GM12878 (cell line): ENCODE data around the gene CINP. TPM values are rescaled to one million over a fixed set of nuclear protein-coding genes. Genes with fewer than 3 reads are reported as not detected.

Experiments
- ATF3 ChIP-seq: IDR thresholded peaks from 2 replicates; pipeline ENCODE4 v1.6.1; 2011; ENCODE audit warnings: low read depth, mild to moderate bottlenecking, low read length, moderate library complexity, borderline replicate concordance; ENCODE audit errors: extremely low read depth
- CHD4 ChIP-seq: fragments of 200-600 bp; sonication (generic); IDR thresholded peaks from 2 replicates; pipeline ENCODE4 v1.6.1; 2016; ENCODE audit warnings: mild to moderate bottlenecking
- CTCF ChIP-seq, 3 experiments: IDR thresholded peaks in 2 of 3; conservative IDR thresholded peaks in 1 of 3; 2 replicates each; pipeline ENCODE4 v1.5.1; 2011; ENCODE audit warnings: low read depth in 3 of 3, low read length in 3 of 3, mild to moderate bottlenecking in 3 of 3, control low read depth in 2 of 3, moderate library complexity in 2 of 3, inconsistent platforms in 1 of 3, mixed read lengths in 1 of 3; ENCODE audit not compliant: control insufficient read depth in 2 of 3, insufficient read depth in 1 of 3; ENCODE audit errors: extremely low read depth in 1 of 3
- DPF2 ChIP-seq: fragments of 450-650 bp; IDR thresholded peaks from 2 replicates; pipeline ENCODE4 v1.6.1; 2017; ENCODE audit warnings: mild to moderate bottlenecking
- E2F4 ChIP-seq: IDR thresholded peaks from 2 replicates; pipeline ENCODE4 v1.6.1; 2012; ENCODE audit warnings: low read depth, low read length, improper control_type of control experiment
- FOXM1 ChIP-seq: IDR thresholded peaks from 2 replicates; pipeline ENCODE4 v1.6.1; 2012; ENCODE audit warnings: low read depth, mild to moderate bottlenecking, inconsistent platforms, low read length, moderate library complexity
- GATAD2B ChIP-seq: fragments of 450-650 bp; conservative IDR thresholded peaks from 2 replicates; pipeline ENCODE4 v1.6.1; 2017; ENCODE audit warnings: low read depth, mild to moderate bottlenecking, moderate library complexity
- IRF5 ChIP-seq: fragments of 450-650 bp; IDR thresholded peaks from 2 replicates; pipeline ENCODE4 v1.6.1; 2017; ENCODE audit warnings: borderline replicate concordance
- KDM1A ChIP-seq: fragments of 200-600 bp; sonication (generic); IDR thresholded peaks from 2 replicates; pipeline ENCODE4 v1.6.1; 2016; ENCODE audit warnings: borderline replicate concordance
- NFXL1 ChIP-seq: fragments of 450-650 bp; IDR thresholded peaks from 2 replicates; pipeline ENCODE4 v1.6.1; 2017; ENCODE audit warnings: antibody characterized with exemption, mild to moderate bottlenecking, borderline replicate concordance
- PML ChIP-seq: IDR thresholded peaks from 2 replicates; pipeline ENCODE4 v1.6.1; 2012; ENCODE audit warnings: low read length, inconsistent platforms
- RELA ChIP-seq: fragments of 450-650 bp; IDR thresholded peaks from 2 replicates; pipeline ENCODE4 v1.8.0; 2014; ENCODE audit warnings: borderline replicate concordance; ENCODE audit not compliant: partially characterized antibody
- SKIL ChIP-seq: fragments of 450-650 bp; IDR thresholded peaks from 2 replicates; pipeline ENCODE4 v1.6.1; 2017; ENCODE audit warnings: mild to moderate bottlenecking, low read depth, inconsistent platforms; ENCODE audit not compliant: poor library complexity, severe bottlenecking
- SREBF2 ChIP-seq: IDR thresholded peaks from 2 replicates; pipeline ENCODE4 v1.6.1; 2012; ENCODE audit warnings: mild to moderate bottlenecking, low read length
- SUPT20H ChIP-seq: IDR thresholded peaks from 2 replicates; pipeline ENCODE4 v1.6.1; 2011; ENCODE audit warnings: low read depth, mild to moderate bottlenecking, low read length, moderate library complexity, borderline replicate concordance; ENCODE audit not compliant: control insufficient read depth
- polyA plus RNA-seq, 11 experiments: library from polyadenylated mRNA; depleted of rRNA in 4 of 11; unstranded in 6 of 11; stranded (reverse) in 5 of 11; fragments of >200 nt; fragmentation: Nextera tagmentation in 4 of 11; fragmentation: Illumina TruSeq in 1 of 11; extraction: Ambion mirVana in 4 of 11; extraction: Trizol in 1 of 11; gene quantifications; 1 replicate in 1 of 11; 2 replicates in 10 of 11; pipeline versions ENCODE4 v1.2.1 to v1.2.3, GENCODE V29; 2011 to 2016; ENCODE audit warnings: inconsistent platforms in 2 of 11, missing spikeins in 2 of 11, low read depth in 1 of 11
- total RNA-seq, 4 experiments: library from RNA; depleted of rRNA in 3 of 4; stranded (reverse); fragments of >200 nt in 3 of 4; fragmentation: Illumina TruSeq in 1 of 4; extraction: Trizol in 1 of 4; gene quantifications; 2 replicates each; pipeline versions ENCODE4 v1.2.1 to v1.2.3, GENCODE V29; 2013 to 2021

CINP gene
- total and polyA plus RNA-seq, 10 of the 15 experiments (the other 5 are each of a cell fraction or from before 2014, with no cell fraction given) = 45.4 to 73.3 (median 52.9) TPM

GRCh38 chr14:102316743-102317563 lies 45.7 kb downstream of the CINP start (continued):
- TF ChIP-seq IRF5 (no peak), SREBF2 (peak; percentile 98), NFXL1 (0 out of 2 replicates have a peak, but pooled peaks have one; percentile 44), SUPT20H (no peak), SKIL (peak; percentile 57), E2F4 (no peak), ATF3 (no peak), CTCF (IDR thresholded peaks at IDR 0.05 in 2 of 3, conservative IDR thresholded peaks at IDR 0.05 in 1 of 3; ENCODE audit: control insufficient read depth in 2 of 3, extremely low read depth in 1 of 3, insufficient read depth in 1 of 3, low read depth in 3 of 3, low read length in 3 of 3) (peak; percentile 84 to 93 (median 89)), DPF2 (no peak; the same call in 1 of the 2 replicates), GATAD2B (no peak; the same call in 1 of the 2 replicates), KDM1A (no peak), PML (peak; percentile 39; the same call in 1 of the 2 replicates), CHD4 (no peak), RELA (peak; percentile 77), FOXM1 (peak; percentile 32; the same call in 1 of the 2 replicates)
